ENCODE measurements around the gene ESYT1.

Gene ESYT1

GRCh38 chr12:56161690-56162351 is 33.8 kb downstream of the ESYT1 start:
- TF ChIP-seq GATA3 (IDR thresholded peaks at IDR 0.05; ENCODE audit: low read depth, low read length) = no peak
- no peak for TF ChIP-seq GATA2 (IDR thresholded peaks at IDR 0.05; ENCODE audit: low read depth, low read length)

DNA sequence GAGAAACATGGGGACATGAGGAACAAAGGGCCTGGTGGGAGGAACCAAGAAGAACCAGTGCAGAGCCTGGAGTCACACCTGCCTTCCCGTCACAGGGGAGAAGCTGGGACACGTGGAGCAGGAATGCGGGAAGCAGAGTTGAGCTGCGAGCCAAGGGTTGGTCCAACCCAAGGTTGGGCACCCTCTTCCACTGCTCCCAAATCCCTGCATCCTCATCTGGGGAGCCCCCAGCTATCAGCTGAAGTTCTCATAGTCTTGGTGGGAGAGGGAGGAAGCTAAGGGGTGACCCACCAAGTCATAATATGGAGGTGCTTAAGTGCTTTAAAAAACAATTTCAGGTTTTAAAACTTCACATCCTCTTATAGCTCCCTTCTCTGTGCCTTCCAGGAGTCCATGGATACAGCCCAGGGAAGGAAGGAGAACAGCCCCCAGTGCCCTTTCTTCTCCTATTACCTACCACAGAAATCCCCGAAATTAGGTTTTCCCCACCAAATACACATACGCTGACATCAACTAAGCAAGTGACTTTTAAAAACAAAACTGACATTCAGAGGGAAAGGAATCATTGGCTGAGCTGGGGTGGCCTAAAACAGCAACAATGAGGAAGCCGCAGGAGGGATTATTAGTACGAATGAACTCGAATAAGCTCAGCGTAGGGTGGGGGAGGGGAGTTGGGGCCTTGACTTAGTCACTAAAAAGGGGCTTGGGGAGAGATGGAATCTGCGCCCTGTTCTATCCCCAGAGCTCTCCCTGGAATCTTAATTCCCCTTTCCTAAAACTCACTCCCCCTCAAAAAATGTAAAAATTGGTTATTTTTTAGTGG is 34.6 kb downstream of the ESYT1 start:
- TF ChIP-seq GATA3 (IDR thresholded peaks at IDR 0.05; ENCODE audit: low read depth, low read length) (no peak), GATA2 (IDR thresholded peaks at IDR 0.05; ENCODE audit: low read depth, low read length) (no peak)

DNA sequence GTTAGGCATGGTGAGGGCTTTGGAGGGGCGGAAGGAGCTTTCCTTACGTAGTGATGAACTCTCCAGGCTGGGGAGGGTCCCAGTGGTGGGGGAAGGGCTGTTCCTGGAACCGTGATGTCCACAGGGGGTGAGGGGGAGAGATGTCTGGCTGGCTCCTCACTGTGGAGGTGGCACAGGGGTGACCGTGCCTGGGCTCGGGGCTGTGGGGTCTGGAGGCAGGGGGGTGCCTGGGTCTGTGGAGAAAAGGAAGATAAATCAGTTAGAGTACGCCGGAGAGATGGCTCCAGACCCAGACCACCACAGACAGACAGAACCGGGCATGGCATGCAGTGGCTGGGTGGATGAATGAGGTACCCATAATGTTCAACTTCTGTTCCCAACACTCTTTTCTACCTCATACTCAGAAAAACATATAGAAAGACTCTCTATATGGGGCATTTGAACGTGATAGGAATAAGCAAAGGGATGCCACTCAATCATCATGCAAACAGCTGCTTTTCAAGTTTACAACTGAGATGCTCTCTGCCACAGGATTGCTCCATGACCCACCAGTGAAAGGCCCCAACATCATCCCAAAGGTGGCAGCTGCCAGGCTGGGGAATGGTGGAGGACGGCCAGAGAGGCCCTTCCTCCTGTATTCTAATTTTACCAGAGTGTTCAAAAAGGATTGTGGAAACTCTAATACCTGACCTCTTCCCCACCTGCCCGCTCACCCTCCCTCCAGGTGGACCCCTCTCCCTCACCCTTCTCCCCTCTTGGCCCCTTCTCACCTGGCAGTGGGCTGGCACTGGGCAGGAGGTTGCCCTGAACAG is 35.7 kb downstream of the ESYT1 start:
- TF ChIP-seq GATA2 (IDR thresholded peaks at IDR 0.05; ENCODE audit: low read depth, low read length) (no peak), GATA3 (IDR thresholded peaks at IDR 0.05; ENCODE audit: low read depth, low read length) (no peak)

DNA sequence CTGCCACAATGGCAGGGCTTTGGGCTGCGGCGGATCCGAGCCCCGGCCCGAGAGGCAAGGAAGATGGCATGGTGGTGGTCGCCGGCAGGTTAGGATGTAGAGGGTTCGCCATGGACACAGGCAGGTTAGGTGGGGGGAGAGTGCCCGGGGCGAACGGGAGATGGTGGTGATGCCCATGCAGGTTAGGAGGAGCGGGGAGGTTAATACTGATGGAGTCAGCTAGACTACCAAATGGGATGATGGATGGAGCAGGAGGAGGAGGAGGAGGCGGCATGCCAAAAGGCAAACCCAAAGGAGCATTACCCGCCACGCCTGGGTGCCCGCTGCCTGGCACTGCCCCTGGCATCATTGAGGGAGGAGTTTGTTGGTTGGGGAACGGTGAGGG is 36.3 kb downstream of the ESYT1 start:
- no peak for TF ChIP-seq GATA2 (IDR thresholded peaks at IDR 0.05; ENCODE audit: low read depth, low read length)
- no peak for TF ChIP-seq GATA3 (IDR thresholded peaks at IDR 0.05; ENCODE audit: low read depth, low read length)

DNA sequence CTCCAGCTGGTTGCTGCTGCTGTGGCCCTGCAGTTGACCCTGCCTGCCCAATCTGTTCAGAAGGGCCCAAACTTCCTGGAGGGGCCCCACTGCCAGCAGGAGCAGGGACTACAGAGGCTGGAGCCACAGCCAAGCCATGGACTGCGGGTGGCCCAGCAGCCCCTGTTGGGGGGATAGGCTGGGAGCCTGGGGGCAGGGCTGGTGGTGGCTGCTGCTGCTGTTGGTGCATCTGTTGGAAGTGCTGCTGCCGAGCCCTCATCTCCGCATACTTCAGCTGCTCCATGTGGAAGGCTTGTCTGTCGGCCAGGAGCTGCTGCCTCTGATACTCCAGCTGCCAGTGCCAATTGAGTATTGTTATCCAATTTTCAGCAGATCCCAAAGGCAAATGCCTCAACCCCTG is 37.3 kb downstream of the ESYT1 start:
- TF ChIP-seq GATA3 (IDR thresholded peaks at IDR 0.05; ENCODE audit: low read depth, low read length) (no peak), GATA2 (IDR thresholded peaks at IDR 0.05; ENCODE audit: low read depth, low read length) (no peak)

GRCh38 chr12:56169229-56169759 is 41.2 kb downstream of the ESYT1 start:
- no peak for TF ChIP-seq GATA3 (IDR thresholded peaks at IDR 0.05; ENCODE audit: low read depth, low read length)
- no peak for TF ChIP-seq GATA2 (IDR thresholded peaks at IDR 0.05; ENCODE audit: low read depth, low read length)

DNA sequence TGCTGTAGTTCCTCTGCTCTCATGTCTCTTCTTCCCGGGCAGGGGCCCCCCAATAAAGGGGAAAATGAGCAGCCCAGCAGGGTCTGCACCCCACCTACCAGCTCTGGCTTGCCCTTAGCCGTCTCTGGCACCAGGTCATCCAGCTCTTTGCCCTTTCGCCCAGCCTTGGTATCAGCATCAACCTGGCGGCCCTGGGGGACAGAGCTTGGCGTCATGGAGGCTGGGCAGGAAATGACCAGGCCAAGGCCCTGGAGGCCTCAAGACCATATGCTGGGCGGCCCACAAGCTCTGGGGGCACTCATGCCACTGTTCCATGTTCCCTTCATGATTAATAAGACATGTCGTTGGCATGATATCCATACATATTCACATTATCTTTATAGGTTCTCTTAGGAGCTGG is 44.8 kb downstream of the ESYT1 start:
- TF ChIP-seq GATA2 (IDR thresholded peaks at IDR 0.05; ENCODE audit: low read depth, low read length) (no peak), GATA3 (IDR thresholded peaks at IDR 0.05; ENCODE audit: low read depth, low read length) (no peak)

DNA sequence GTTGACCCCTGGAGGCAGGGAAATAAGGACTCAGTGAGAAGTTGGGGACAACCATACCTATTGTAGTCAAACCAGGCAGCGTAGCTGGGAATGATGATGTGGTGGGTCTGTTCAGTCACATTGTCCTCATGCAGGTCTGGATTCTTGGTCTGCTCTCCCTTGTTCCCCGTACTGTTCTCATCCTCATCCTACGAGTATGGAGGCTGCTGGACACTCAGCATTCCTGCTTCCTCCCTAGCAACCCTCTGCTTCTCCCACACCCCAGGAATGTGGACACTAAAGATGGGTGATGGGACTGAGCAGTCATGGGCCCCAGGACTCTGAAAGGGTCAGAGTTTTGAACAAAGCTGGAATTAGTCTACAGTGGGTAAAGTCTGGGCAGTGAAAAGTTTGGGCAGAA is 50.3 kb downstream of the ESYT1 start:
- no peak for TF ChIP-seq GATA3 (IDR thresholded peaks at IDR 0.05; ENCODE audit: low read depth, low read length)
- TF ChIP-seq GATA2 (IDR thresholded peaks at IDR 0.05; ENCODE audit: low read depth, low read length) = no peak

DNA sequence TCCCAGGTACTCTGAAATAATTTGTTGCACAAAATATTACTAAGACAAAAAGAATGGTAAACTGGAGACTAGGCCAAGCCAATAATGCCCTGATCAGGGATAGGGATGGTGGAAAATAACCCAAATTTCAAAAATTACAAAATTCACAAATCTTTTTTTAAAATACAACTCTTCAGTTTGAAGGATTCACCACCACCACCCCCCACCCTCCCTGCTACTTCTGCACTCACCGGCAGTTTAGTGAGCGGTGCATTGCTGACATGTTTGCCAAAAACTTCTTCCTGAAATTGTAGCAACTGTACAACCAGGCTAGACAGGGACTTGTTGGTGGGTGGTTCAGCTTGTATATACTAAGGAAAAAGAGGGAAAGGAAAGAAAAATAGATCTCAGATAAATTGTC is 58.9 kb downstream of the ESYT1 start:
- TF ChIP-seq GATA3 (IDR thresholded peaks at IDR 0.05; ENCODE audit: low read depth, low read length) (no peak), GATA2 (IDR thresholded peaks at IDR 0.05; ENCODE audit: low read depth, low read length) (no peak)

- TF ChIP-seq GATA3 (IDR thresholded peaks at IDR 0.05; ENCODE audit: low read depth, low read length) = no peak
- no peak for TF ChIP-seq GATA2 (IDR thresholded peaks at IDR 0.05; ENCODE audit: low read depth, low read length)
Measured at GRCh38 chr12:56188131-56188777, 60.2 kb downstream of the ESYT1 start.

DNA sequence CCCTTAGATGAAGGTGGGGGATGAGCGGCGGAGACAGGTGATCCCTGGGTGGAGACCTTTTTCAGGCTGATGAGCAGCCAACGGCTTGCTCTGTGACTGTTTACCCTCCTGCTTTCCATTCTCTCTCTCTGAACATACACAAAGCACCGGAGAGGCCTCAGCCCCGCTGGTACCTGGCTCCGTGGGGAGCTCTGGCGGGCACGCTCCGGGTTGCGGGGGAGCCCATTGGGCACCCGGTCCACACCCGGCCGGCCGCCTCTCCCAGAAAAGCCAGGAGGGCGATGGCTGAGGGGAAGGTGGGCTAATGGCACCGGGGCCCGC is 60.7 kb downstream of the ESYT1 start:
- TF ChIP-seq GATA3 (IDR thresholded peaks at IDR 0.05; ENCODE audit: low read depth, low read length) (no peak), GATA2 (IDR thresholded peaks at IDR 0.05; ENCODE audit: low read depth, low read length) (no peak)

- TF ChIP-seq GATA2 (IDR thresholded peaks at IDR 0.05; ENCODE audit: low read depth, low read length) (no peak), GATA3 (IDR thresholded peaks at IDR 0.05; ENCODE audit: low read depth, low read length) (no peak)
Measured at GRCh38 chr12:56189099-56189917, 61.2 kb downstream of the ESYT1 start, which contains the start of gene SMARCC2. Gene SMARCC2, minus strand, starts transcription at chr12:56189483. Its CDS starts 22 bp downstream, at chr12:56189461.
